Measurements from ENCODE around the gene MT4.

MT4 gene

DNA sequence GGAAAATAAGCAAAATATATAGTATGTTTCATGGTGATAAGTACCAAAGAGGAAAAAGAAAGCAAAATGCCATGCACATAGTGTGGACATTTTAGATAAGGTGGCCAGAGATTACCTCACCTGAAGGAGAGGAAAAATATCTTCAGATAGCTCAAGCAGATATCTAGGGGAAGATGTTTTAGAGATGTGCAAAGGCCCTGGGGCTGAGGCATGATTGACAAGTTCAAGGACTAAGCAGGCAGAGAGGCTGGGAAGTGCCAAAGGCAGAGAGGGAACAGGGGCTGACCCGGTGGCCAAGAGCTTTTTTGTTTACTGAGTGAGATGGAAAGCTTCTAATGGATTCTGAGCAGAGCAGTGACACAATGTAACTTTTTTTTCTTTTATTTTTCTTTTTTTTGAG is 4.4 kb upstream of the MT4 start:
- TF ChIP-seq, protein P1, sequence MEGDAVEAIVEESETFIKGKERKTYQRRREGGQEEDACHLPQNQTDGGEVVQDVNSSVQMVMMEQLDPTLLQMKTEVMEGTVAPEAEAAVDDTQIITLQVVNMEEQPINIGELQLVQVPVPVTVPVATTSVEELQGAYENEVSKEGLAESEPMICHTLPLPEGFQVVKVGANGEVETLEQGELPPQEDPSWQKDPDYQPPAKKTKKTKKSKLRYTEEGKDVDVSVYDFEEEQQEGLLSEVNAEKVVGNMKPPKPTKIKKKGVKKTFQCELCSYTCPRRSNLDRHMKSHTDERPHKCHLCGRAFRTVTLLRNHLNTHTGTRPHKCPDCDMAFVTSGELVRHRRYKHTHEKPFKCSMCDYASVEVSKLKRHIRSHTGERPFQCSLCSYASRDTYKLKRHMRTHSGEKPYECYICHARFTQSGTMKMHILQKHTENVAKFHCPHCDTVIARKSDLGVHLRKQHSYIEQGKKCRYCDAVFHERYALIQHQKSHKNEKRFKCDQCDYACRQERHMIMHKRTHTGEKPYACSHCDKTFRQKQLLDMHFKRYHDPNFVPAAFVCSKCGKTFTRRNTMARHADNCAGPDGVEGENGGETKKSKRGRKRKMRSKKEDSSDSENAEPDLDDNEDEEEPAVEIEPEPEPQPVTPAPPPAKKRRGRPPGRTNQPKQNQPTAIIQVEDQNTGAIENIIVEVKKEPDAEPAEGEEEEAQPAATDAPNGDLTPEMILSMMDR (IDR thresholded peaks at IDR 0.05): no peak

DNA sequence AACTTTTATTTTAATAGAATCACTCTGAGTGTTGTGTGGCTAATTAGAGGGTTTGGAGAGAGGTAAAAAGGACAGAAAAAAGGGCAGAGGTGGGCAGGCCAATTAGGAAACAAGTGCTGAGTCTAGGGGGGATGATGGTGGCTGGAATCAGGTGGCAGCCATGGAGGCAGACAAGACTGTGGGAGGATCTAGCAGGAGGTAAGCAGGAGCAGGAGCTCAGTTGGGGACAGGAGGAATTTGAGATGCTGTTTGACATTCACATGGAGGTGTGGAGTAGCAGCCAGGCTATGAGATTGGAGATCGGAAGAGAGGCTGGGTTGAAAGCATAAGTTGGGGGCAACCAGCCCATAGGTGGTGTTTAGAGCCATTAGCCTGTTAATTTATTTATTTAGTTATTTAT is 3.7 kb upstream of the MT4 start:
- TF ChIP-seq, protein P1 (IDR thresholded peaks at IDR 0.05): no peak

DNA sequence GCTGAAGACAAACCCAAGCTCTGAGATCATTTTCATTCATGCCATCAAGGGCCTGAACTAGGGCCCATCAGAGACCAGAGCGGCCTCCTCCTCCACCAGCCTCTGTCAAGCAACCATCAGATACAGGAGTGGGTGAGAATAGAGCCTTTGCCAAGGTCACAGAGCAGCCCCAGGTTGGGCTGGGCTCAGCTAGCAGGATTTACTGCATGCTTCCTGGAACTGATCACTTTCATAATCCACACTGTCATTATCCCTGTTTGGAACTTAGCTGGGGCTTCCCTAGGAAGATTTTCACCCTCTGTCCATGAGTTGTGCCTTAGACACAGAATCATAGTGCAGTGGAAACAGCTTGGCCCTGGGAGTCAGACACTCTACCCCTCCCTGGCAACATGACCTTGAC is 5.1 kb downstream of the MT4 start:
- TF ChIP-seq, protein P1 (IDR thresholded peaks at IDR 0.05): no peak

DNA sequence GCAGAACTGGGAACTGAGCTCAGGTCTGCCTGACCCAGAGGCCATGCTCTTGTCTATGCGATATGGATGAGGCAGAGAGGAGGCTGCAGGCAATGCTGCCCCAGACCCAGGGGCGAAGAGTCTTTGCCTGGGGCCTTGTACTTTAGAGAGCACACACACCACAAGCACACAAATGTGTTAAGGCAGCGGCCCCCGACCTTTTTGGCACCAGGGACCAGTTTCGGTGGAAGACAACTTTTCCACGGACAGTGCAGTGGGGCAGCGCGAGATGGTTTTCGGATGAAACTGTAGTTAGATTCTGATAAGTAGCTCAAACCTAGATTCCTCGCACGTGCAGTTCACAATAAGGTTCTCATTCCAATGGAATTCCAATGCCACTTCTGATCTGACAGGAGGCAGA is 6.7 kb downstream of the MT4 start:
- TF ChIP-seq, protein P1 (IDR thresholded peaks at IDR 0.05): no peak

DNA sequence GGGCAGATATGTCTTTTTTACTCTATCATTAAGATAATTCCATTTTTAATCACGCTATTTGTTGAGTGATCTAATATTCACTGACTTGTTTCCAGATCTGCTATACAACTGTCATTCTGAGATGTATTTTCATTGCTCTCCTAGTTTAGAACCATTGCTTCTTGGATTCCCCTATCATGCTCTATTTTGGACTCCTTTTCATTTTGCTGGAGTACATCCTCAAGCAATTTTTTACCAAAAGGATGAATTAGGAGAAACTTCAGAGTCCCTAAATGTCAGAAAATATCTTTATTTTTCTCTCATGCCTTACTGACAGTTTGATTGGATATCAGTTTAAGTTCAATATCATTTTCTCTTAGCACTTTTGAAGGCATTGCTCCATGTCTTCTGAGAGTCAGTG is 9.8 kb downstream of the MT4 start:
- TF ChIP-seq, protein P1 (IDR thresholded peaks at IDR 0.05): no peak

DNA sequence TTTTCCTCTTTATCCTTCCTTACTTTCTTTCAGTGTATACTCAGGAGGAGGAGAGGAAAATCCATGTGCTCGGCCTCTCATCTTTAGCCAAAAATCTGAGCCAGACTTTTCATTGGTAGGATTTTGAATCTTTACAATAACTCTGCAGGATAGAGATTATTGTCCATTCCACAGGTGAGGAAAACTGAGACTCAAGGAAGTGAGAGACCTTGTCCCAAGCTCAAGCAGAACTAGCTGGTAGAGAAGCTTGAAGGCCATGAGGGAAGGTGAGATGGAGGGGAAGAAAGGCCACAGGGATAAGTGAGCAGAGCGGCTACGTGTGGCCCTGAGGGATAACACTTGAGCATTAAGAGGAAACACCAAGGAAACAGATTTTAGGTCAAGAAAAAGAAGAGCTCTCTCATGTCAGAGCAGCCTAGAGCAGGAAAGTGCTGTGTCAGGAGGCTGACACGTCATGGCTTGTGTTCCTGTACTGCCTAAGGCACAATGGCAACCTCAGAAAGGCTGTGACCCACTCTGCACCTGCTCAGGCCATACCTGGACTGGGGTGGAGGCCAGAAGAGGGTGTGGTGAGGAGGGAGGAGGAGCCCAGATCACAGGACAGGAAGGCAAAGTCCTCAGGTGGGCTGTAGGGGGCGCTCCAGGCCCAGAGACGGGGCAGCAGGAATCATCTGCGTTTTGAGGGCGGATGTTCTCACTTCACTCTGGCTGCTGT is 11.9 kb downstream of the MT4 start:
- TF ChIP-seq, protein P1 (IDR thresholded peaks at IDR 0.05): peak; percentile 69

DNA sequence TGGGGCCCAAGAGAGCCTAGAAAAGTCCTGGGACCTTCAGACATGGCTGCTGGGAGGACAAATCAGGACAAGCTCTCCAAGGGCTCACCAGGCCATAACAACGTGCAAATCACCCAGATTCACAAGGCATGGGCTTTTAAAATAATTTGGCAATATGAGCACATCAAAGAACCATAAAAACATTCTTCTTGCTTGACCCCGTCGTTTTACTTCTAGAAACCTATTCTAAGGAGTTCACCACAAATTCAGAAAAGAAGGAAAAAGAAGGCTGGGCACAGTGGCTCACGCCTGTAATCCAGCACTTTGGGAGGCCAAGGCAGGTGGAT is 12.4 kb downstream of the MT4 start:
- TF ChIP-seq, protein P1 (IDR thresholded peaks at IDR 0.05): no peak

Data from LNCAP (cell line).